ENCODE results near the gene COL9A3.

- no peak for TF ChIP-seq RAD21 (IDR thresholded peaks at IDR 0.05; ENCODE audit: low read depth)
- TF ChIP-seq EP300 (IDR thresholded peaks at IDR 0.05; ENCODE audit: borderline replicate concordance), result no peak
- no peak for TF ChIP-seq CREB1 (IDR thresholded peaks at IDR 0.05; ENCODE audit: low read depth)
- no peak for TF ChIP-seq CEBPB (IDR thresholded peaks at IDR 0.05)
- no peak for TF ChIP-seq ZBTB7A (IDR thresholded peaks at IDR 0.05; ENCODE audit: low read depth)
- TF ChIP-seq FOXM1 (IDR thresholded peaks at IDR 0.05; ENCODE audit: borderline replicate concordance, low read depth), result no peak
- no peak for TF ChIP-seq USF1 (IDR thresholded peaks at IDR 0.05)
- no peak for TF ChIP-seq TAF1 (IDR thresholded peaks at IDR 0.05; ENCODE audit: low read depth)
- TF ChIP-seq TEAD4 (IDR thresholded peaks at IDR 0.05), result no peak
Observed at GRCh38 chr20:62828051-62828450, 11.2 kb downstream of the COL9A3 start.
